ENCODE measurements around the gene TNIK.
A peak's percentile ranks its signal among the peaks of the same experiment; 100 is the strongest.

Gene TNIK

DNA sequence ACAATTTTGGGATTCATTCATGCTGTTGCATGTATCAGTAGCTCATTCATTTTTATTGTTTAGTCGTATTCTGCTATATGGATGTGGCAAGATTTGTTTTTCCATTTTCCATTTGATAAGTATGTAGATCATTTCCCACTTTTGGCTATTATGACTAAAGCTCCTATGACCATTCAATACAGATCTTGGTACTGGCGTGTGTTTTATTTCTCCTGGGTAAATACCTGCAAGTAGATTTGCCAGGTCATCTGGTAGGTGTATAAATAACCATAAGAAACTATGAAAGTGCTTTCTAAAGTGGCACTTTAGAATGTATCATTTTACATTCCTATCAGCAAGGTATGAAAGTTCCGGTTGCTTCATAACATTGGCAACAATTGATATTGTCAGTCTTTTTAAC is 124.6 kb downstream of the TNIK start:
- DNase-seq = no peak

DNA sequence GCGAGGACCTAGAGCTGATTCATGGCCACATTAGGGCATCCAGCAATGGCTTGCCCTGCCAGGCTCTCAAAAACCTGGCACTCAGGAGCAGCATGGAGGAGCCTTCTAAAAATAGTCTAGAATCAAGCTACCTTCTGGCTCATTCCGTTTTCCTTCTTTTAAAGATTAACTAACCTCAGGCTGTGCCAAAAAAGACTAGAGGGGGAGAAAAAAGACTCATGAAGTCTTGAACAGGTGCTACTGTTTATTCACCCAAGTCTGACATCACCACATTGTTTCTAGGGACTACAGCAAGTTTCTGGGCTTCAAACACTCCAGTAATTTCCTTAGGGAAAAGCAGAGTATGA is 125.8 kb downstream of the TNIK start:
- no peak for DNase-seq

DNA sequence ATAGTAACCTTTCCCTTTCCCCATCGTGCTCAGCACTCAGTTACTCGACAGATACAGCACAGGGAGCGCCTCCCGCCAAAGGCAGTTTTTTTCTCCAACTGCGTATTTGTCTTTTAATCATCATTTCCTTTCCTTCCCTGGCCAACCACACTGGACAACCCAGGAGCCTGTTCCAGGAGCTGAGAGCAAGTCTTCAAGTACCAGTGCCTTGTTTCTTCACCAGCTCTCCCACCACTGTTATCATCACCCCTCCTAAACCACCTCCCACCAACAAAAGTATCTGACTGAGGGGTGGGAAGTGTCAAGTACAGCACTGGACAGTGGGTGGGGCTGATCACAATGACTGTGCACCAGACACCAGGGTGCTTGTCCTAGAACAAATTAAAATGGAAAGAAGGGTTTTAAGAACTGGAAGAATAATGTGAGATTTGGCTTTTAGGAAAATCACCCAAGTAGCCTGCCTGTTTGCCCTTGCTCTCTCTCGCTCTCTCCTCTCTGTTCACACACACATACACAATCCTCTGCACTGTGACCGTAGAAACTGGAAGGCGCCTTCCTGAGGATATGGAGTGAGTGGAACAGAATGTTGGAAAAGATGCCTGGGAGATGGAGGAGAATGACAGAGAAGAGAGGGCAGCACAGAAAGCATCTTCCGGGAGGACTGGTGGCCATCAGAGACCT is 126.3 kb downstream of the TNIK start:
- no peak for DNase-seq

DNA sequence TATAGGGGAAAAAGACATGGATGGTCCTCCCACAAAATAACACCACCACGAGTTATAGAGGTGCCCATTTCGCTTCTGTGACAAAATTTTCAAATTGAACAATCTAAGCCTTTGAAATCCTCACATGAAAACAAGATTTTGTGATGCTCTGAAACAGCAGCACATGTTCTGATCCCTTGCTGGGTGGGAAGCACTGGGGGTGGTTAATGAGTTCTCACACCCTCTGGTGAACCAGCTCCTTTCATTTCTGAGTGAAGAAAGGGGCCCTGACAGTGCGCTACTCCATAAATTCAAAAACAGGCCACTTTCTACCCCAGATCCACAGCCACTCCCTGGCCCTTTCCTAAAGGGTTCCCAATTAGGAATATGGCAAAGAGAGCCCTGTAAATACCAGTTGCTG is 129.3 kb downstream of the TNIK start:
- DNase-seq = no peak

DNA sequence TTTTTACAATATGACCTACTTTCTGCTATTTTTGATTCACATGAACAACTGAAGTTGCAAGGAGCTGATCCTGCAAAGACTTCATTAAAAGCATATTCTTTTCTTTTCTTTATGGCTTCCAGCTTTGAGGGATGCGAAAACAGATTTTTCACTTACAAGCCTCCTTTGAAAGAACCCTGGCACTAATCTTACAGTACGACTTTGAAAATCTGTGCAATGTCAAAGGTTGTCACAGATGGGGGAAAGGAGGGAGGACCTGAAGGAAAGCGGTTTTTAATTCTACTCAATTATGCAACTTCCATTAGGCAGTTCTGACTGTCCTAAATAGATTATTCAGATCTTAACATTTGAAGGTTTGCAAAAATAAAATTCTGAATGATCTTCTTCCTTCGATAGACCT is 130.5 kb downstream of the TNIK start:
- no peak for DNase-seq

DNA sequence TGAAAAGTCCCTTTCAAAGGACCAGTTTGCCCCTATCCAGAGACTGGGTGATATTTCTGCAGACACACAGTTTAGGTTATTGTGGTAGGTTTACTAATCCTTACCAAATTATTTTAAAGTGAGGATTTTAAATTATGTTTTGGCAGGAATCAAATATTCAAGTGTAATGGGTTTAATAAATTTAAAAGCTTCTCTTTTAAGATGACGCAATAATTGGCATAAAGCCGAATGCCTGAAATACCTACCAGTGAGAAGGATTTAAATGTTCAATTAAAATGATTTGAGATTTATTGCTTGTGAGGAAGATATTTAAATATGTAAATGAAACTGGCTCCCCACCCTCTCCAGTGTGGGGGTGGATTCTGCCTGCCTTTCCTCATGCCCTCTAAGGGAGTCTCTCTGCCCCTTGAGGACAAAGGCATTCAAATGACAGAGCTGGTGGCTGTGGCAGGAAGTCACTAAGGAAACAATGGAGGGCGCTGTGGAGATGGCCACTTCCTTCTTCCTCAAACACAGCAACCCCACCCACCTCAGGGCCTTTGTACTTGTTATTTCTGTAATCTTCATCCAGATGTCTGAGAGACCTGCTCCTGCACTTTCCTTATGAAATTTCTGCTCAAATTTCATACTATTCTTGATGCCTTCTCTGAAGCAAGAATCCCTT is 131.7 kb downstream of the TNIK start:
- peak; percentile 41 for DNase-seq

DNA sequence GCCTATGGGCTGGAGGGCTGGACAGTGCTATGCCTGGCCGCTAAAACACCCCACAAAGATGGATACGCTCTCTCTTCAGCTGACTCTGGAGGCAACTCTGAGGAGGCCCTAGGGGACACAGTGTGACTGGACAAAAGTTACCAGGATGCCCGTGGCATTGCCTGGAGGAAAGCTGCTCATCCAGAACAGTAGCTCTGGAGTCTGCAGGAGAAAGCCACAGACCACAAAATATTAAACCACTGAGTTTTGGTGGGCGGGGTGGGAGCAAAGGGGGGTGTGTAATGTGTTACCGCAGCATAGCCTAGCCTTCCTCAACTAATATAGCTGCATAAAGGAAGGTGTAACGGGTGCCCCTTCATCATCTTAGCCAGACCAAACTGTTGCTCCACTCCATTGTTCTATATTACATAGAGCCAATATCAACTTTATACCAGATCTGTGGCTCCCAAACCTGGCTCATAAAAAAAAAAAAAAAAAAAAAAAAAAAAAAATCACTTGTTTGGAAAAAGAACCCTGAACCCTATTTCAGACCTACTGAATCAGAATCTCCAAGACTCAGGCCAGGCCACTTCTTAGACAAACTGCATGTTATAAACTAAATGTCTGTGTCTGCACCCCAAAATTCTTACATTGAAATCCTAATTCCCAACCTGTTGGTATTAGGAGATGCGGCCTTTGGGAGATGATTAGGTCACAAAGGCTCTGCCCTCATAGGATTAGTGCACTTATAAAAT is 132.6 kb downstream of the TNIK start:
- no peak for DNase-seq

DNA sequence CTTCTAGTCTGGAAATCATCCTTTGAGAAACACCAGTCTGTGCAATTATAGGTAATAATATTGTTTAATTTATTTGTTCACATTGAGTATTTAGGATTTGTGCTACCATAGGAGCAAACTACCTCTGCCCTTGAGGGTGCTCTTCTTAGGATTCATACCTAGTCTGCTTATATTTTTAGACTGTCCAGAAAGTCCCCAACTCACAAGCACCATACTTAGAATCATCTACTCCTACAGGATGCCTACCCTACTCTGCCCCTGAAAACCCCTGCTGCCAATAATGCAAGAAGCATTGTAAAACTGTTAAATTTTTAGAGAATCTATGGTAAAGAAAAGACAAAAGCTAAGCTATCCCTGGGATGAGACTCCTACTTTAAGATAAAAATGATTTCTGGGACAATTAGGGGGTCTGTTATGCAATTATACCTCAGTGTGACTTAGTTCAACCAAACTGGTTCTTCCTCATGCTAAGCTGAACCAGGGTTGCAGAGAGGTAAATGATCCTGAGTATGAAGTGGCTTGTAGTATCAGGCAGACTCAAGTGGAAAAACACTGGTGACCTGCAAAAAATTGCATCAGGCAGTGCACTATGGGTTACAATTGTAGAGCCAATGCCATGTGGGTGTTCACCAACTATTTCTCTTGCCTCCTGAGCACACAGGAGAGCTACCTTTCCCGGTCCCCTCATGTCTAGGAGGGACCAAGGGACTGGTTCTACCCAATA is 133.3 kb downstream of the TNIK start:
- DNase-seq = no peak

DNA sequence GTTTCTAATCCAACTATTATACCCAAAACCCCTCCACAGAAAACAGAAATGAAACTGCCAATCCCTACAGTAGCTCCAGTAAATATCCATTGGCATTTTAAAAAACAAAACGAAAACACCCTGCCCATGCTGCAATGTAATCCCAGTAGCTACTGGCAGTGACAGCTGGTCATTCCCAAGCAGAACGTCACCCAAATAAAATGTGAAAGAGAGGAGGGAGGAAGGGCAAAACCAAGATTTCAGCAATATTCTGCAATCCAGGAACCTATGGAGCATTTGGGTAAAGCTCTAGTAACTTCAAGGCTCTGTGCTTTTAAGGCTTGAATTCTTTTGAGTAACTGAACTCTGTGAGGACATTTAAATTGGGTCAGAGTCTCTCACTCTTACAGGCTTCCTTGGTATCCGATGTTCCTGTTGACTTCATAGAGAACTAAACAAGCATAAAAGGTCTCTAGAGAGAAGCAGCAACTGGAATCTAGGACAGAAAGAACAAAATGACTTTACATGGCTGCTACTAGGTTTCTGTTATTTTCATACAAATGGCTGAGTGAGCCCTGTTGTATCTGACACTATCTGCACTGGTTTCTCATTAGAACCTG is 136.2 kb downstream of the TNIK start:
- peak; percentile 16 for DNase-seq

DNA sequence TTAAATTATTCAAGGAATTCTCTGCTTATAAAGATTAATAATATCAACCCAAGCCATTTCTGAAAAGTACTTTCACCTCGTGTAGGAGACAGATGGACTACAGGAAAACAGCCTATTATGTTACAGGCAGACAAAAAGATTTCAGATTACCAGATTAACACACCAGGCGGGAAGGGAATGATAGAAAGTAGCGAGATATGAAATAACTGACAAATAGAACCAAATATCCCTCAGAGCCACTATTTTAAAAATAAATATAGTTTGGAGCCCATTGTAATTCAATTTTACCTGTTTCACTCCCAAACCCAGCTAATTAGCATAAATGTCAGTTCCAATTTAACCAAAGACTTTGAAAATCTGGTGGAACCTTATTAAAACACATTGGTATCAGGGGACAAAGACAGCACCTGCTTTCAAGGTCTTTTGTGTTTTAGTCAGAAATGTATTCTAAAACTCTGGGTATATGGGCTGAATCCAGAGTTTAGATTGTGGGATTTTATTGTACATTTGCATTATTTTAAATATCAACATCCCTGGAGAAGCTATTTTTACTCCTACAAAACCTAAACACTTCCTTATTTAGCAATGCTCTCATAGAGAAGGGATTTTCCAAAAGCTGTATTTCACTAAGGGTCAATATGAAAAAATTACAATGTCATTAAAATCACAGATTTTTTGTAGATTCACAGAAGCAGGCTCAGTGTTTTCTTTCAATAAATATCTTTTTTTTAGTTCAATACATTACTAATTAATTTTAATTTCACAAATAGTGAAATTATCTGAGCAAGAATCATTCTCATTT is 138.4 kb downstream of the TNIK start:
- DNase-seq = no peak

DNA sequence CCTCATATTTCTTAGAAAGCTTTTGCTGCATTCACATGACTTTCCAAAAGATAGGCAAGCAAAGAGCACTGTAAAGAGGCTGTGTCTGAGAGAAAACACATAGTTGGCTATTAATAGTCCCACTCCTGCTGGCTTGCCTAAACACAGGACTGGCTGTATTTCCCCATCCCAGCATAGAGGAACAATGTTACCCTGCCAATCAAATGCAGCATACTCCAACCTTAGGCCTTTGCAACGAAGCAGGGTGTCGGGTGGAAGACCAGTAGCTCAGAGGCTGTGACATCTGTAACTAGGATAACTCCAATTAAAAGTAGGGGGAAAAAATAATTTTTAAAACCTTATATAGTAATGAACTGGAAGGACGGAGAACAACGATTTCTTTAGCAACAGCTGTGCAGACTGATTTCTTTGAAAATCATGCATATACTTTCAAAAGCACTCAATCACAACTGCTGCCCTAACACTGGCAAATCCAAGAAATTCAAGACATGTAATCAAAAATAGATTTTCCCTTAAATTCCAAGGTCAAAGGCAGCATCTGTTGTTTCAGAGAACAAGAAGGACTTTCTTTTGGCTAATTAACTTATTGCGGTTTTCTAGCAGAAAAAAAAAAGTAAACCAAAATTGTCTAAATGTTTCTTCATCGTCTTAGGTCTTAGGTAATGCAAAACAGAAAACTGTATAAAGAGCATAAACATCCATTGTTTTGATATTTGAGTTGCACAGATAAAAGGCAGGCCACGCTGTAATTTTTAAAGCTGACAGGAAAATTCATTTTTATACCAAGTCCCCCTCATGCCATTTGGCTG is 139.3 kb downstream of the TNIK start:
- no peak for DNase-seq

DNA sequence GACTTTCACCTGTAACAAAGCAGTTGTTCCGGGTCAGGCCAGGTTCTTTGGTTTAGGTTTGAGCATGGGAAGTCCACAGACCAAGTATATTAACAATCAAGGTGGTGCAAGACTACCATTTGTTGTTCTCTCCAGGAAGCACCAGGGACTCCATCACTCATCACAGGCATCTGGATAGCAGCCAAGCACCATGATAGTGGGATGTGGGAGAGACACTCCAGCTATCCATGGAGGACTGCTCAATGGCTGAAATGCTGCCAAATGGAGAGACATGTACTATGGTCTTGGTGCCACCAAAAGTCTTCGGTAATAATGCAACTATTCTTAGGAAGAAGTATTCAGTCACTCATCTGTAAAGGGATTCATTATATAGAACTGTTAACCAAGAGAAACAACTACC is 143.0 kb downstream of the TNIK start:
- peak; percentile 15 for DNase-seq

DNA sequence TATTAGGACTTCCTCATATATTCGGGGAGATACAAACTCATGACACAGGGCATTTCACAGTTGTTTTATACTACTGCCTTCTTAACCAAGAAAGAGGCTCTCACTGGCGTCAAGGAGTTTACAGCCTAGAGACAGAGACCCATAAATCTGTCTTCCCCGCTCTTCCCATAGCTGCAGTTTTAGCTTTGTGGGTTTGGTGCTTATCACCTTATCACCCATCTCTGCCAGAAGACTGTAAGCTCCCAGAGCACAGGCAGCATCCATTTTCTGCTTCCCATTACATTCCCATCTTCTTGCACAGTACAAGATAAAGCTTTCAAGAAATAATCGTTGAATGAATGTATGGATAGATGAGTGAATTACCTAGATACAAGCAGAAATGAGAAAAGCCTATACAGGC is 144.3 kb downstream of the TNIK start:
- DNase-seq = no peak

DNA sequence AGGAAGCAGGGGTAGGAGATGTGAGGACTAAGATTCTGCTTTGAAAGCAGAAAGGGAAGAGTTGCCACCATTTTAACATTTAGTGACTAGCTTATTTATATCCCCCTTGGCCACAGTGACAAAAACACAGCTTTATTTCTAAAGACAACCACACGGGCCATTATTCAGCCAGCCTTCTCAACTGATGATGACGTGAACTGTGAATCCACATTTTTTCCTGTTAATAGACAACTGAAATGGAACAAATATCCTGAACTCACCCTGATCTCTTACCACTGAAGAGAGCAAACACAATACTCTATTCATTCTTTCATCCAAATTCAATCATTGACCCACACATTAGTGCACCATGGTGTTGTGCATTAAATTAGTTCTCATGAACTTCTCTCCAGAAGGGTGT is 145.1 kb downstream of the TNIK start:
- DNase-seq = no peak

DNA sequence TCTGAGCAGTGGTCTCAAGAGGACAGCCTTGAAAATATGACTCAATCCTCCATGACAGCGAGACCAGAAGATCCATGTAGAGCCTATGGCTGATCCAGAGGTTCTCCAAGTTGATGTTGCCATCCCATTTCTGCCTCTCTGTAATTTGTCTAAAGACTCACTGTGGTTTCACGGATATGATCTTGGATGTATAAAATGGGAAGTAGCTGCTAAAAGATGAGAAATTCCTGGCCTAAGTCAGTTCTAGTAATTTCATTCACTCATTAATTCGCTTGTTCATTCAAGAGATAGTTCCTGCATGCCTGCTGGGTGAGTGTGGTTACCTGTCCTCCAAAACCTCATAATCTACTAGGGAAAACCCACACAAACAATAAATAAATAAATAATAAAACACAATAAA is 145.9 kb downstream of the TNIK start:
- no peak for DNase-seq

DNA sequence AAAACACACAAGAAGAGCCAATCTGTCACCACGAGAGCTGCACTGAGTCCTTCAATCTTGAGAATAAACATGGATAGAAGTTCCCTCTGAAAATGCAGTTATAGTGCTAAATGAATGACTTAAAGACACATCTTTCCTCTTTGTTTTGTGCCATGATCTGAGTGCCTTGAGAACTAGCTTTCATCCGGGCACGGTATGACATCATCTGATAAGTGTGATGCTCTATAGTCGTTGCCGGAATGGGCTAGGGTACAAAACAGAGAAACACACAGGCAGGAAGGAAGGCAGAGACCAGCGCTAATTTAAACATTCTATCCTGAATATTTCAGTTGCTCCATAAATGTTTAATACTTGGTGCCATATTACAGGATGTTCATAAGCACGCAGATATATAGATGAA is 146.5 kb downstream of the TNIK start:
- DNase-seq = no peak

DNA sequence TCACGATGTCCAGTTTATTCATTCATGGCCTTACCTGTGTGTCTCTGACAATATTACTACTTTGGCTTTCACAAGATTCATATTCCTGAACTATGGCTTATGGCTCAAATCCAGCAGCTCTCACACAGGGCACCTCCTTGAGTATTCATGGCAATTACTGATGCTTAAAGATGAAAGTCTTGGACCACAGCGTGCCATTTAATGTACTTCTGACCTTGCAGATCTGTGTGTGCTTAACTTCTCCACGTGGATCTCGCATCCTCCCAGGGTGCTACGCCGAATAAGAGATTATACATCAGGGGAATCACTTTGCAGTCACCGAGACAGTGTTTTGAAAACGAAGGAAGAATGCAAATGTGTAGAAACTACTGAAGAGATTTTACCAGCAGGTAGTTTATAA is 147.5 kb downstream of the TNIK start:
- DNase-seq = no peak

DNA sequence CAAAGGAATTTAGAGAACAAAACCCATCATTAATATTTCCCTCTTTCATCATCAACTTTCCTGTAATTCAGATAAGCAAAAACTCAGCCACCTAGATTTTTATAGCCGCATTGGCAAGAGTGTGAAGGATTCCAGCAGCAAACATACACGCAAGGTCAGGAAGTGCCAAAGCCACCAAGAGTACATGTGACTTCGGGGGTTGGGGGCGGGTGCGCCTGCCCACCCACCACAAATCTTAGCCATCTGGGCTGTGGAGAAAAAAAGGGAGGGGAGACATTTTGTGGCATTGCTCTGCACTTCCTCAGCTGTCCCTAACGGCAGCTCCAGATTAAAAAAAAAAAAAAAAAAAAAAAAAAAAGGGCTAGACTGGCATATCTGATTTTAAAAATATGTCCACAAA is 148.4 kb downstream of the TNIK start:
- no peak for DNase-seq

DNA sequence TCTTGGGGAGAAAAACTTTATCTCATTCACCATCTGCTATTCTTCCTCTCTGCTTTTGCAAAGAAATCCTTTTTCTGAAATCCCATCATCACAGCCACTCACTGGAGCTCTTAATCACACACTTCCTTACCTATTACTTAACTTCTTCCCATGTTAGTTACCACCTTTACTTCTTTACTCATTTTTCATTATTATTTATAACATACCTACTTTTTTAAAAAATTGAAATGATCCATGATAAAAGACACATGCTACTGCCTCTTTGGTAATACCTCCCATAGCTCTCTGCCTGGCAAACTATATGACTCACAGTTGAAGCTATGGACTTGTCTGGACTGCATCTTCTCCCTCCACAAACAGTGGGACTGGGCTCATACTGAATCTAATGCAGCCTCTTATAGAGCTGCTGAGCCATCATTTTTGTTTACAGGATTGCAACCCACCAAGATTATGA is 150.3 kb downstream of the TNIK start:
- DNase-seq = peak; percentile 83

DNA sequence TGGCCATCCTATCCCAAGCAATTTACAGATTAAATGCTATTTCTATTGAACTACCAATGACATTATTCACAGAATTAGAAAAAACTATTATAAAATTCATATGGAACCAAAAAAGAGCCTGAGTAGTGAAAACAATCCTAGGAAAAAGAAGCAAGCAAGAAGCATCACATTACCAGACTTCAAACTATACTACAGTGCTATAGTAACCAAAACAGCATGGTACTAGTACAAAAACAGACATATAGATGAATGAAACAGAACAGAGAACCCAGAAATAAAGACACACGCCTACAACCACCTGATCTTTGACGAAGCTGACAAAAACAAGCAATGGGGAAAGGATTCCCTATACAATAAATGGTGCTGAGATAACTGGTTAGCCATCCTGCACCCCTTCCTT is 152.2 kb downstream of the TNIK start:
- DNase-seq = no peak

DNA sequence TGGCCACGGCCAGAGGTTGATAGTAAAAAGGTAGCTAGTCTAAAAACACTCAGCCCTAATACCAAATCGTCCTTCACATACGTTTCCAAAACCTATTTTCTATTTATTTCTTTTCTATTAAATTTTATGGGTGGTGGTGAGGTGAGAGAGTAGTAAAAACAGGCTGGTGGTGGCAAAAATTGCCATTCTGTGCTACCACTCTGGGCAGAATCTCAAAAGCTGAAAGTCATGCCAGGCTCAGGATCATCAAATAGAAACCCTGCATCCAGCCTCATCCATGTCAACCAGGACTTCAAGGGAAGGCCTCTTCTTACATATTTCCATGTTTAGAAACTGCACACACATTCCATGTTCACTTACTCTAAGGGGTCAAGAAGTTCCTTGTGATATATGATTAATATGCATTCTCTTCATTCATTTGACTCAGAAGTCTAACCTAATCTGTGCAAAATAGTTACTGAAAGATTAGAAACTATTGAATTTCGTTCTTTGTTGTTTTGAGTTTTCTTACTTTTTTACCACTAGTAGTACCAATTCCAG is 153.1 kb downstream of the TNIK start:
- peak; percentile 47 for DNase-seq
